NCI-H1092 treated with DMSO at 0.1 percent for 48 hours (cell line): ENCODE data around the gene WDR53.
A peak's percentile ranks its signal among the peaks of the same experiment; 100 is the strongest.
"Not testable (repeated sequence)": the region's sequence is repeated elsewhere in the genome, so short reads cannot be mapped to it uniquely, and the experiment has no call there.

Source experiments
- DNase-seq: peaks from one replicate; lab custom pipeline; 2025; lab: John Stamatoyannopoulos, UW

Gene WDR53

DNA sequence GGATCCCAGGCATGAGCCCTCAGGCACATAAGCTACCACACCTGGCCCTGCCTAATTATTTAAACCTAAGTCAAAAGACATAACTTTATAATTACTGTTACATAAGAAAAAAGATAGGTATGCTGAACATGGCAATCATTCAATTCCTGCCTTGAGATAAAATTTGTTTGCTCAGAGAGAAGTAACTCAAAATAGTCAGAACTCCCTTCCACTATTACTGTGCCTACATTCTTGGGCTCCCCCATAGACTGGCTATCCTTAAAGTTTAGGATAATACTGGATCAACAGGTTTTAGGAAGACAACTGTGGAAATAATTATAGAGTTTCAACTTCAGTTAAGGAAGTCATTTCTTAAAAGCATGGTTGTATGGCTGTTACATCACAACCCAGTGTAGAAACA, 9.9 kb downstream of the WDR53 start:
- DNase-seq, result no peak

DNA sequence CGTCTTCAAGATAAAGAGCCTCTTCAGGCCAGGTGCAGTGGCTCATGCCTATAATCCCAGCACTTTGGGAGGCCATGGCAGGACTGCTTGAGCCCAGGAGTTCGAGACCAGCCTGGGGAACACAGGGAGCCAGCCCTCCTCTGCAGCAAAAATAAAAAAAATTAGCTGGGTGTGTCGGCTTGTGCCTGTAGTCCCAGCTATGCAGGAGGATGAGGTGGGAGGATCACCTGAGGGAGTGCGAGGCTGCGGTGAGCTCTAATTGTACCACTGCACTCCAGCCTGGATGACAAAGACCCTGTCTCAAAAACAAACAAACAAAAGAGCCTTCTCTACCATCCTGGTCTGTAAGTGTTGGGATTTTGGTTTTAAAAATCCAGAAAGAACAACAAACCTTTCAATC, 11.1 kb downstream of the WDR53 start:
- DNase-seq, result no peak

DNA sequence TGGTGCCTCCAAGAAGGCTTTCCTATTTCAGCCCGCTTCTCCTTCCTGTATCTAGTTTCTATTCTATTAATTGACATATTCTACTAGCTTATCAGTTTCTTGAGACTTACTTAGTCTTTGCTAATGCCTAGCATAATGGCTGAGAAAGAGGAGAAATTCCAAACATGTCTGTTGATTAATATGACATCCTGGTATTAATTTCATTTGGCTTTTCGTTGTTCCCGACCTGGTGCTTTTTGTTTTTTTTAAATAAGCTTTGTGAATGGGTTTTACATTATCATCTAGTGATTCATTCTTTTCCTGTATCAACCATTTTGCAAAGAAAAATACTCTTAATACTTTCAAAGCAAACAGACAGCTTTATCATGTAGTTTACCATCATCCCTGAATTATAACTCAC, 13.1 kb downstream of the WDR53 start:
- no peak for DNase-seq

DNA sequence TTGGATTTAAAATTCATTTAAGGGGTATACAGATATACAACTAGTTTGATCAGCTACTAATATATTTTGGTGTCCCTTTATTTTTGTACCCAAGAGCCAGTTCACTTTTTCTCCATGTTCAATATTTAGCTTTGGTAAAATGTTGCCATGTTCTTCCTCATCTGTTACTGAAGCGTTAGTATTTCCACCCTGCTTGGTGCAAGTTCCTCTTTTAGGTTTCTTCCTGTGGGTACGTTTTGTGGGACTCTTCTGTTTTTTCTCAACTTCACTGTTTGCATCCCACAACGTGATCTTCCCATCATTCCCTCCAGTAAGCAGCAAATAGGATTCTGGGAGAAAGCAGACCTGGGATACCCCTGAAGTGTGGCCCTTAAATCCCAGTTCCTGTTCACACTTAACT, 14.1 kb downstream of the WDR53 start:
- no peak for DNase-seq

DNA sequence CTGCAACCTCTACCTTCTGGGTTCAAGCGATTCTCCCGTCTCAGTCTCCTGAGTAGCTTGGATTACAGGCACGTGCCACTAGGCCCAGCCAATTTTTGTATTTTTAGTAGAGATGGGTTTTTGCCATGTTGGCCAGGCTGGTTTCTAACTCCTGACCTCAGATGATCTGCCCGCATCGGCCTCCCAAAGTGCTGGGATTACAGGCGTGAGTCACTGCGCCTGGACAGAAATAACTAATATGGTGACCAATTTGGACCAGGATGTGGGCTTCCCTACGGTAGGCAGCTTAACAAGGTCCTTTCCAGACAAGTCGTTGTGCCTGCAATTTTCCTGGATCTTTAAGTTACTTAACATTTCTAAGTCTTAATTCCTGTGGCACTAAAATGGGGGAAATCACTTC, 14.8 kb downstream of the WDR53 start:
- no peak for DNase-seq

DNA sequence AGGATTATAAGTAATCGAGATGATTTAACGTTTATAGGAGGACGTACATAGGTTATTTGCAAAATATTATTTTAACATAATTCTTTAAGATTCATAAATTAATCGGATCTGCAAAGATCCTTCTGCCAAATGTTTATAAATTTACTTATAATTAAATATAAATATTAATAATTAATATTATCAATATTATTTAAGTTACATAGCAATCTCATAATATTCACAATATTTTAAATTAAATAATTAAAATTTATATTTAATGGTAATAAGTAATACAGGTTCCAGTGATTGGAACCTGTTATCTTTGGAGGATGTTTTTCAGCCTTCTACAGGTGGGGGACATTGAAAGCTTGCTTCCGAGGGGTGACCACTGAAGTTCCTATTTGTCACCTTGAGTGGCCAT, 16.1 kb downstream of the WDR53 start:
- no peak for DNase-seq

DNA sequence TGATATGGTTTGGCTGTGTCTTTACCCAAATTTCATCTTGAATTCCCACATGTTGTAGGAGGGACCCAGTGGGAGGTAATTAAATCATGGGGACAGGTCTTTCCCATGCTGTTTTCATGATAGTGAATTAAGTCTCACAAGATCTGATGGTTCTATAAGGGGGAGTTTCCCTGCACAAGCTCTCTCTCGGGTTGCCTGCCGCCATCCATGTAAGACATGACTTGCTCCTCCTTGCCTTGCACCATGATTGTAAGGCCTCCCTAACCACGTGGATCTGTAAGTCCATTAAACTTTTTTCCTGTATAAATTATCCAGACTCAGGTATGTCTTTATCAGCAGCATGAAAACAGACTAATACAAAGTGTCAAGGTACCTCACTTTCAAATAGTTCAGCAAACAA, 18.2 kb downstream of the WDR53 start:
- DNase-seq, result not testable (repeated sequence)

DNA sequence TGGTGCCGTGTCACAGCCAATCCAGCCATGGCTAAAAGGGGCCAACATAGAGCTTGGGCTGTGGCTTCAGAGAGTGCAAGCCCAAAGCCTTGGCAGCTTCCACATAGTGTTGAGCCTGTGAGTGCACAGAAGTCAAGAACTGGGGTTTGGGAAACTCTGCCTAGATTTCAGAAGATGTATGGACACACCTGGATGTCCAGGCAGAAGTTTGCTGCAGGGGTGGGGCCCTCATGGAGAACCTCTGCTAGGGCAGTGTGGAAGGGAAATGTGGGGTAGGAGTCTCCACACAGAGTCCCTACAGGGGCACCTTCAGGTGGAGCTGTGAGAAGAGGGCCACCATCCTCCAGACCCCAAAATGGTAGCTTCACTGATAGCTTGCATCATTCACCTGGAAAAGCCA, 19.0 kb downstream of the WDR53 start:
- not testable (repeated sequence) for DNase-seq

DNA sequence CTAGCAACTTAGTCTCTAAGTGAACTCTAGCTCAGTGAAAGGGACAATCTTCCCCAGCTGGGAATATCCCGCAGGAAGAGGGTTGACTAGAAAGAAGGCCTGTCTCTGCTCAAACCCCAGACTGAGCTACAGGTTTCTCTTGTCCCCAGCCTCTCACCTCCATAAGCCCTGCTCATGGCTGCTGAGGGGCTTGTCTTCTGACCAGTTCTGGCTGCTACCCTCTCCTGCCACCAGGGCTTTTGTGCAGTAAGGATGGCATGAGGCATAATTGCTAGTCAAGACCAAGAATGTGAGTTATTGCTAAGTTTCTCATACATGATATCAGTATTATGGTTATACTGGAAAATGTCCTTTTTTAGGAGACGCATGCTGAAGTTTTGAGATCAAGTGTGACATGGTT, 21.3 kb downstream of the WDR53 start:
- DNase-seq, result no peak

DNA sequence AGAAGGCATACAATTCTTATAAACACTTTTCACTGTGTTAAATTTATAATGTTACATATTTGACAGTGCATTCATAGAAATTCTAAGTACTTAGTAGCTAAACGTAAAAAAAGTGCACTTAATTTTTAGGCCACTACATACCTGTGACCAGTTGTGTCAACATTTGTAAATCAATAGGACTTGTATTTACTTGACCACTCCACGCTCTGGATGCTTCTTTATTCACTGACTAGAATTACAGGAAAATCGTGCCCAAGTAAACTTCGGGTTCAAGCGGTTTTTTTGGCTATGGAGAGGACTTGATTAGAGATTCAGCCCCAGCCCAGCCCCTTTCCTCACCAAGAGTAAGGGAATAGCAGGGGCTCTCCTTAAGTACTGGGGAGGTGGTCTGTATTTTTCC, 21.8 kb downstream of the WDR53 start:
- DNase-seq, result no peak

DNA sequence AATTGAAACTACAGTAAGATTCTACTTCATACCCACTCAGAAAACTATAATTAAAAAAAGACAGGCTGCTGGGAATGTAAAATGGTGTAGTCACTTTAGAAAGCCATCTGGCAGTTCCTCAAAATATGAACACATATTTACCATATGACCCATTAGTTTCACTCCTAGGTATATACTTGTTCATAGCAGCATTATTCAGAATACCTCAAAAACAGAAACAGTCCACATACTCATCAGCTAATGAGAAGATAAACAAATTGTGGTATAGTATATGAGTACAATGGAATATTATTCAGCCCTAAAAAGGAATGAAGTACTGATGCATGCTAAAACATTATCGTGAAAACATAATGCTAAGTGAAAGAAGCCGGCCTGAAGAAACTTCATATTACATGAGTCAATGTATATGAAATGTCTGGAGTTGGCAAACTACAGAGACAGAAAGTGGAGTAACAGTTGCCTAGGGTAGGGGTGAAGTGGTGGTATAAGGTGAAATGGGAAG, 23.8 kb downstream of the WDR53 start:
- no peak for DNase-seq

DNA sequence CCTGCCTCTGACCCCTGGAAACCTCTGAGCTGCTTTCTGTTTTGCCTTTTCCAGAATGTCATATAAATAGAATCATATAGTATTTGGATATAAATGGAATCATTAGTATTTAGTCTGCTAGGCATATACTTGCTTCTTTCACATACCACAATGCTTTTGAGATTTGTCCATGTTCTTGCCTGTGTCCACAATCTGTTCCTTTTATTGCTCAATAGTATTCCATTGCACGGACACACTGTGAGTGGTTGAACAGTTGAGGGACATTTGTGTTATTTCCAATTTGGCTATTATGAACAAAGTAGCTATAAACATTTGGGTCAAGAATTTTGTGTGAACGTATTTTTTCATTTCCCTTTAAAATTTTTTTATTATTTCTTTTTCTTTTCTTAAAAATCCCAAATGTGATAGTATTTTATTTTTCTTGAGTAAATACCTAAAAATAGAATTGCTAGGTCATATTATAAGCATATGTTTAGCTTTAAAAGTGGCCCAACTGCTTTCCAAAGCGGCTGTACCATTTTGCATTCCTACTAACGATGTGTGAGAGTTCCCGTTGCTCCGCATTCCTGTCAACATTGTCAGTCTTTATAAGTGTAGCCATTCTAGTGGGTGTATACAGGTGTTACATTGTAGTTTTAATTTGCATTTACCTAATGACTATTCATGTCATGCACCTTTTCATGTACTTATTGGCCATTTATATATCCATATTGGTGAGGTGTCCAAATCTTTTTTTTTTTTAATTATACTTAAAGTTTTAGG, 26.5 kb downstream of the WDR53 start:
- no peak for DNase-seq

DNA sequence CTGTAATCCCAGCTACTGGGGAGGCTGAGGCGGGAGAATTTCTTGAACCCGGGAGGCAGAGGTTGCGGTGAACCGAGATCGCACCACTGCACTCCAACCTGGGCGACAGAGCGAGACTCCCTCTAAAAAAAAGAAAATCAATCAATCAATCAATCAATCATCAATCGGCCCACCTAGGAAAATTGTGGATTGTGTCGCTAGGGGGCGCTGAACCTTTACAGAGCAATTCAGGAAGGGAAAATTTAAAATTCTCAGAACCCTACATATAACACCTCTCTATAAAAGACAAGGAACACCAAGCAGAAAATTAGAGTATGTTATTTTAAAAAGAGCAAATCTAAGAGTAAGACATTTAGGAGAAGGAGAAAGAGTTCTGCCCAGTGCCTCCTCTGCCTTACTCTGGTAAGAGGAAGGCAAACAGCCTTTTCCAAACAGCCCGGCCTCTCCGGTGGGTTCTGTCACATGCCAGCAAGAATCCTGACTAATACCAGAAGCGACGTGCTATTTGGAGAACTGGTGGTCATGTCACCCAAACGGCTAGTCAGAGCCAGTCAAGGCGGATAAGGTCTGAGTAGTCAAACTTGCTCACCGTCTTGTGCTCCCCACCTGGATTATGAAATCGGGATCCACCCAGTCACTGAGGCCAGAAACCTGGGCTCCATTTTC, 30.9 kb downstream of the WDR53 start:
- no peak for DNase-seq

DNA sequence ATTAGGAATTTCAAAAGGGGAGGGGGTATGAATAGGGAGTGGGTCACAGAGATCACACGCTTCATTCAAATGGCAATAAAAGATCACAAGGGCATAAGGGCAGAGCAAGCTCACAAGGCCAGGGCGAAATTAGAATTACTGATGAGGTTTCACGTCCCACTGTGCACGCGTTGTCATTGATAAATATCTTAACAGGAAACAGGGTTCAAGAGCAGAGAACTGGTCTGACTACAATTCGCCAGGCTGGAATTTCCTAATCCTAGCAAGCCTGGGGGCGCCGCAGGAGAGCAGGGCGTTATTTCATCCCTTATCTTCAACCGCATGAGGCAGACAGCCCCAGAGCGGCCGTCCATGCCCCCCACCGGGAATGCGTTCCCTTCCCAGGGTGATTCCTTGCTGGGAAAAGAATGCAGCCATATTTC, 35.1 kb downstream of the WDR53 start:
- no peak for DNase-seq

DNA sequence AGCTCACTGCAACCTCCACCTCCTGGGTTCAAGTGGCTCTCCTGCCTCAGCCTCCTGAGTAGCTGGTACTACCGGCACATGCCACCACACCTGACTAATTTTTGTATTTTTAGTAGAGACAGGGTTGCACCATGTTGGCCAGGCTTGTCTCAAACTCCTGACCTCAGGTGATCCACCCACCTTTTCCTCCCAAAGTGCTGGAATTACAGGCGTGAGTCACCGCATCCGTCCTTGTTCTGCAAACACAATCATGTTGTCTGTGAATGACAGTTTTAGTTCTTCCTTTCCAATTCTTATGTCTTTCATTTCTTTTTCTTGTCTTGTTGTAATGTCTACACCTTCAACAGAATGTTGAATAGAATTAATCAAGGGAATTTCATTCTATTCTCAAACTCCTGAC, 36.9 kb downstream of the WDR53 start:
- no peak for DNase-seq

DNA sequence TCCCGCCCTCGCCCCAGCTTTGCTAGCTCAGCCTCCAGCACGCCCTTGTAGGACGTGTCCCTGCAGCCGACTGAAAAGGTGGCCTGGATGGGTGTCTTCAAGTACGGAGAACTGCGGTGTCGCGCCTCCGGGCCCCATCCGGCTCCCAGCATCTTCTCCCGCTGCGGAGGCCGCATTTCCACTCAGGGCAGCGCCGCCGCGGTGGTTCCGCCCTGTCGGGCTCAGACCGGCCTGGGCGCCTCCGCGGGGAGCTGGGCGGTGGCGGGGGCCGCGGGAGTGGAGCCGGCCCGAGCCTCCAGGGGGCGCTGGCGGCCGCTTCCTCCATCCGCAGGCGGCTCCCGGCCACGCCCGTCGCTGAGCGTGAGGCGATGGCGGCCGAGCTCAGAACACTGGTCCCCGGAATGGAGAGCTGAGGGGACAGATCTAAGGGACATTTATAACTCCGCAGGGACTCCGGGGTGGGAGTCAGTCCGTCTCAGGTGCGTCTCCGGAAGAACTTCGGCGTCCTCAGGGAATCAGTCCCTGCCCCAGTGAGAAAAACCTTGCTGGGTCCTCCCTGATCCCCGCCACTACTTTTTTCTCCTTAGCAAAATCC, 39.6 kb downstream of the WDR53 start:
- peak; percentile 65 for DNase-seq

DNA sequence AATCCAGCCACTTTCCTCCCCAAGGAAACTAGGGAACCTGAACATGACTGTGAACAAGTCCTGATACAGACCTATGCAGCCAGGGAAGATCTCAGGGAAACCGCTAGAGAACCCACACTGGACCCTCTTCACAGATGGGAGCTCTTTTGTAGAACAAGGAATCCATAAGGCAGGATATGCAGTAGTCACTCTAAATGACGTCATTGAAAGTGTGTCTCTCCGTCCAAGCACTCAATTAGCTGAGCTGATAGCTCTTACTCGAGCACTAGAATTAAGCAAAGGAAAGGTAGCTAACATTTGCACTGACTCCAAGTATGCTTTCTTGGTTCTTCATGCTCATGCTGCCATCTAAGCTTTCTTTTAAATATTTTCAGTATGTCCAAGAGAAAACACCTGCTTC, 43.2 kb downstream of the WDR53 start:
- DNase-seq, result no peak

DNA sequence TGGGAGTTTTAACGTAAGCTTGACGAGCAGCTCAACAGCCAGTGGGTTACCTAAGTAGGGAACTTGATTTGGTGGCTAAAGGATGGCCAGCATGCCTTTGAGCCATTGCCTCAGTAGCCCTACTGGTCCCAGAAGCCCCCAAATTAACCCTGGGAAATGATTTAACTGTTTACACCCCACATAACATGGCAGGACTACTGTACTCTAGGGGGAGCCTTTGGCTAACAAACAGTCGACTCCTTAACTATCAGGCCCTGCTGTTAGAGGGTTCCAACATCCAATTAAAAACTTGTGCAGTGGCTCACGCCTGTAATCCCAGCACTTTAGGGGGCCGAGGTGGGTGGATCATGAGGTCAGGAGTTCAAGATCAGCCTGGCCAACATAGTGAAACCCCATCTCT, 43.8 kb downstream of the WDR53 start:
- DNase-seq, result no peak

DNA sequence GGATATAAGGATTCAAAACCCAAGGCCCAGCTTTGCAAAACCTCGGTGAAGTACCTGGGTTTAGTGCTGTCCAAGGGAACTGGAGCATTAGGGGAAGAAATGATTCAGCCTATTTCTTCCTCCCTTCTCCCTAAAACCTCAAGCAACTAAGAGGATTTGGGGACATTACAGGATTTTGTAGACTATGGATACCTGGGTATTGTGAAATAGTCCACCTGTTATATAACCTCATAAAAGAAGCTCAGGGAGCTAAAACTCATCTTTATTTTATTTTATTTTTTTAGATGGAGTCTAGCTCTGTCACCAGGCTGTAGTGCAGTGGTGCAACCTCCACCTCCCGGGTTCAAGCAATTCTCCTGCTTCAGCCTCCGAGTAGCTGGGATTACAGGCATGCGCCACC, 44.5 kb downstream of the WDR53 start:
- DNase-seq, result no peak

DNA sequence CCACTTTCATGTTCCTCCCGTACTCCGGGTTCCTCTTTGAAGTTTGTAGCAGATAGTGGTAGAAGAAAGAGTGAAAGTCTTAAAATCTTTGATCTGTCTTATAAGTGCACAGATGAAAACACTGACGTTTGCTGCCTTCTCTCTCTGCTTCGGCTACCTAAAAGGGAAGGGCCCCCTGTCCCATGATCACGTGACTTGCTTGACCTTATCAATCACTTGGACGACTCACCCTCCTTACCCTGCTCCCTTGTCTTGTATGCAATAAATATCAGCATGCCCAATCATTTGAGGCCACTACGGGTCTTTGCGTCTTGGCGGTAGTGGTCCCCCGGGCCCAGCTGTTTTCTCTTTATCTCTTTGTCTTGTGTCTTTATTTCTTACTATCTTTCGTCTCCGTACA, 47.1 kb downstream of the WDR53 start:
- not testable (repeated sequence) for DNase-seq

DNA sequence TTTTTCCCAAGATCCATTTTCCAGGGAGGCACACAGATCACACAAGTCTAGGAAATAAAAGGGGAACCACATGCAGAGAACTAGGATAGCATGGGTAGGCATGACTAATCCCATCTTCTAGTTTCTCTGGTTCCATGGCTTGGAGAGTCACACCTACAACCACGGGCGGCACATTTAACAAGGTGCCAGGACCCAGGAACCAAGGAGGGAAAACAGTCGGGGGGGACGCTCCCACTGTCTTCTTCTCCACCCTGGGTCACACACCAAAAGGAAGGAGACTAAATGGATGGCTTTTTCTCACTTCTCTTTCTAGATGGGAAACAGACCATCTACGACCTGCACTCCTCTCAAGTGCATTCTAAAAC, 48.7 kb downstream of the WDR53 start:
- DNase-seq, result no peak

DNA sequence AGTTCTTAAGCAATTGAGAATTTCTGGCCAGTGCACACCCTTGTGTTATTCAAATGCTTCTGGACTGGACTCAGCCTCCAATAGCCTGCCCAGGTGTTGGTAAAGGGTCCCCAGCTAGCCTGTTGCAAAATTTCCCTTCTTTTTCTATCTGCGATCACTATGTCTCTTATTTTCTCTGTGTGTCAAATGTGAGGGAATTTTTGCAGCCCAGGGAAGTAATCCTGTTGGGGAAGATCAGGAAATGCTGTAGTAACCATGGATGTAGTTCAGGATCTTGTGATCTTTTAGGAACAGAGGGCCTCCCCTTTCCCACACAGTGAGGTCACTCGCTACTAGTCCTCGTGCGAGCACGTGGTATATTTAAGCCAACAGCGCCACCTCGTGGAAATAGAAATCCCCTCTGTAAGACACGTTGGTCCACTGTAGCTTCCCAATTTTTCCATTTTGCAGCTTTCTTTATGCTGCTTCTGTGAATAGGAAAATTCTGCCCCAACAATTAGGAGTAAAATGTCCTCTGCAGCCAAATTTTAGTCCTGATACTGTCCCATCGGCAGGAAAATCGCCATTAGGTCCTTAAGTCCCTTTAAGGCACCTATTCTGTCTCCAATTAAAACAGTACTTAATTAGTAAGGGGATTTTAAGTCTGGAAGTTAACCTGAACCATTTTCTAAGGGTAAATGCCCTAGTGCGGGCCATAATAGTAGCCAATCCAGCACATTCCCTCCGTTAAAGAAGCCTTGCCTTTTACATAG, 49.2 kb downstream of the WDR53 start:
- no peak for DNase-seq

DNA sequence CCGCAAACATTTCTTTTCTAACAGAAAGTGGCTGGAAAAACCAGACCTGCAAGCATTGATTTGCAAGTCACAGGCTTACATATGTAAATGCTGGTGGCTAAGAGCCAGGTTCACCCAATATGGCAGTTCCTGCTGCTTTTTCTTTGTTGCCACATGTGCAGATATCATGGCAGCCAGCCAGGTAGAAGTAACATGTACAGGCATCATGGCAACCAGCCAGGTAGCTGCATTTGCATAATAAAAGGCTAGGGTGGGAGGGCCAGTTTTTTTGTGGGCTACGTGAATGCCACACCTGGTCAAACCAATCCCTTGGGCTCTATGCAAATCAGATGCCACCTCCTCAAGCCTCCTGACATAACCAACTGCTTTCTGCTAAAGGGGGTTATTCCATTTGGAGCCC, 50.4 kb downstream of the WDR53 start:
- DNase-seq, result peak; percentile 7
